ENCODE measurements around the gene FKBP9. TPM values are rescaled to one million over a fixed set of nuclear protein-coding genes. Genes with fewer than 3 reads are reported as not detected.

FKBP9 gene
- total RNA-seq, 1 experiment from 2014 or later = 139 TPM

GRCh38 chr7:33050535-33051318 lies 93.5 kb downstream of the FKBP9 start:
- no TSS peak for BruUV-seq (replicated peaks)
- H3K27me3 Mint-ChIP-seq (ENCODE audit: insufficient read depth, unreplicated experiment) = no peaks in the 10 kb centered on the region
- no peak overlapping the region for H3K27ac Mint-ChIP-seq (ENCODE audit: low read depth, unreplicated experiment)
- peaks cover 7% of the 10 kb centered on the region for H3K4me1 Mint-ChIP-seq (ENCODE audit: insufficient read depth, unreplicated experiment)
- TF ChIP-seq CTCF (IDR thresholded peaks at IDR 0.05; ENCODE audit: unreplicated experiment) = peak; percentile 58
- H3K4me3 Mint-ChIP-seq (ENCODE audit: unreplicated experiment) = no peak overlapping the region
- H3K36me3 Mint-ChIP-seq (ENCODE audit: insufficient read depth, unreplicated experiment) = peaks cover 8% of the 10 kb centered on the region
- no peaks in the 10 kb centered on the region for H3K9me3 Mint-ChIP-seq (ENCODE audit: unreplicated experiment)
- CTCF ChIA-PET = interaction anchor here (0.9 to 2.3 kb wide), 4 partner anchors 13 to 358 kb away, joined by 3 to 6 read pairs (median 3); no protein-coding TSS in a partner anchor
- DNase-seq (ENCODE audit: unreplicated experiment) = peak; percentile 60
- intact Hi-C loops (cut with micrococcal nuclease) = loop anchor here (1.0 to 5.0 kb wide), 3 partner anchors 250 to 358 kb away; no protein-coding TSS in a partner anchor
- POLR2A ChIA-PET = interaction anchor here (1.1 to 2.7 kb wide), 5 partner anchors 10 to 167 kb away, joined by 3 to 26 read pairs (median 5); partner anchors contain the start of gene NT5C3A

GRCh38 chr7:33053721-33054120 lies 96.5 kb downstream of the FKBP9 start:
- no peak for DNase-seq (ENCODE audit: unreplicated experiment)
- peaks cover 4% of the 10 kb centered on the region for H3K9me3 Mint-ChIP-seq (ENCODE audit: unreplicated experiment)
- peaks cover 11% of the 10 kb centered on the region for H3K4me1 Mint-ChIP-seq (ENCODE audit: insufficient read depth, unreplicated experiment)
- intact Hi-C loops (cut with micrococcal nuclease) = loop anchor here (5.0 kb wide), 1 partner anchor 361 kb away; no protein-coding TSS in a partner anchor
- POLR2A ChIA-PET = interaction anchor here (1.1 to 4.5 kb wide), 5 partner anchors 8 to 162 kb away, joined by 4 to 28 read pairs (median 15); partner anchors contain the start of genes FKBP9, KBTBD2 and NT5C3A
- H3K4me3 Mint-ChIP-seq (ENCODE audit: unreplicated experiment) = no peak overlapping the region
- peaks cover 12% of the 10 kb centered on the region for H3K36me3 Mint-ChIP-seq (ENCODE audit: insufficient read depth, unreplicated experiment)
- no peaks in the 10 kb centered on the region for H3K27me3 Mint-ChIP-seq (ENCODE audit: insufficient read depth, unreplicated experiment)
- no peak overlapping the region for H3K27ac Mint-ChIP-seq (ENCODE audit: low read depth, unreplicated experiment)
- BruUV-seq (replicated peaks) = no TSS peak
- TF ChIP-seq CTCF (IDR thresholded peaks at IDR 0.05; ENCODE audit: unreplicated experiment) = no peak
- CTCF ChIA-PET = interaction anchor here (0.8 to 2.2 kb wide), 5 partner anchors 13 to 253 kb away, joined by 3 to 12 read pairs (median 4); partner anchors contain the start of gene RP9

- BruUV-seq (replicated peaks) = no TSS peak
- TF ChIP-seq CTCF (IDR thresholded peaks at IDR 0.05; ENCODE audit: unreplicated experiment) = no peak
- Mint-ChIP-seq H3K27me3 (ENCODE audit: insufficient read depth, unreplicated experiment) (no peaks in the 10 kb centered on the region), H3K4me1 (ENCODE audit: insufficient read depth, unreplicated experiment) (peaks cover 14% of the 10 kb centered on the region), H3K4me3 (ENCODE audit: unreplicated experiment) (no peak overlapping the region), H3K36me3 (ENCODE audit: insufficient read depth, unreplicated experiment) (peaks cover 12% of the 10 kb centered on the region), H3K9me3 (ENCODE audit: unreplicated experiment) (peaks cover 7% of the 10 kb centered on the region), H3K27ac (ENCODE audit: low read depth, unreplicated experiment) (no peak overlapping the region)
- ChIA-PET POLR2A (interaction anchor here (1.0 to 4.5 kb wide), 7 partner anchors 8 to 164 kb away, joined by 3 to 28 read pairs (median 7); partner anchors contain the start of genes FKBP9, KBTBD2 and NT5C3A), CTCF (interaction anchor here (0.7 to 2.2 kb wide), 8 partner anchors 10 to 90 kb away, joined by 3 to 12 read pairs (median 4); partner anchors contain the start of gene RP9)
- intact Hi-C loops (cut with micrococcal nuclease) = loop anchor here (5.0 kb wide), 1 partner anchor 362 kb away; no protein-coding TSS in a partner anchor
- peak; percentile 13 for DNase-seq (ENCODE audit: unreplicated experiment)
Measured at GRCh38 chr7:33054261-33054964, 97.2 kb downstream of the FKBP9 start.

Data from MCF 10A (cell line).